GM12873 (cell line): ENCODE data around the gene TEX12.

Experiments used
- CTCF ChIP-seq: IDR thresholded peaks from 2 replicates; pipeline ENCODE4 v1.5.1; 2012; ENCODE audit warnings: low read depth, mild to moderate bottlenecking, moderate library complexity, low read length, control low read depth; ENCODE audit not compliant: insufficient read depth; ENCODE audit errors: missing control alignments

TEX12 gene

GRCh38 chr11:112167145-112167544 is at the start of gene TEX12:
Gene TEX12 (plus strand): TSS chr11:112167372. CDS start chr11:112169269, 1,897 bp downstream.
- no peak for TF ChIP-seq CTCF

GRCh38 chr11:112118176-112118575 is 49.0 kb upstream of the TEX12 start:
- TF ChIP-seq CTCF = no peak

- TF ChIP-seq CTCF = no peak
Measured at GRCh38 chr11:112121981-112122615, 45.1 kb upstream of the TEX12 start.

GRCh38 chr11:112123129-112123528 is 44.0 kb upstream of the TEX12 start:
- no peak for TF ChIP-seq CTCF

GRCh38 chr11:112127056-112127455 is 40.1 kb upstream of the TEX12 start:
- TF ChIP-seq CTCF = no peak

GRCh38 chr11:112128483-112129121 is 38.6 kb upstream of the TEX12 start:
- no peak for TF ChIP-seq CTCF

- no peak for TF ChIP-seq CTCF
Measured at GRCh38 chr11:112129656-112130055, 37.5 kb upstream of the TEX12 start.
